OCI-M2 (cell line): Measurements from ENCODE around the gene HYDIN.
"Not testable (repeated sequence)": the region's sequence is repeated elsewhere in the genome, so short reads cannot be mapped to it uniquely, and the experiment has no call there.

Experiments
- DNase-seq: peaks from one replicate; lab custom pipeline; 2025; ENCODE audit not compliant: unreplicated experiment; lab: John Stamatoyannopoulos, UW

The HYDIN gene

GRCh38 chr16:71009440-71010223 is 220.9 kb downstream of the HYDIN start:
- DNase-seq, result not testable (repeated sequence)

- not testable (repeated sequence) for DNase-seq
Measured at GRCh38 chr16:71006516-71006915, 224.0 kb downstream of the HYDIN start.

DNA sequence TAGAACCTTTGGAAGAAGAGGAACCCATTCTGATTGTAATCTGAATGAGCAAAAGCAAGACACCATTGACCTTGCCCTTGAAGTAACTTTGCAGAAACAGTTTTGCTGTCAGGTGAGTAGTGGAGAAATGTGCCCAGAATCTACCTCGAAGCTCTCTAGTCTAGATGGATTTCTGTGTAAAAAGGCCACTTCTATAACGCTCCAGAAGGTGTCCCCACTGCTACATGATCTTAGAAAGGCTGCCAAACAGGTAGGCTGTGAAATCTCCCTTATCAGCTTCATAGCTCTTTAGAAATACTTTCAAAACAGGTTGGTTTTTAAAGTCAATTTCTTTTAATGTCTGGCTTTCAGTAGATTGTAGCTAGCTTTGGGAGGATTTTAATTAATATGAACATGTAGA is 230.8 kb downstream of the HYDIN start:
- DNase-seq, result not testable (repeated sequence)

DNA sequence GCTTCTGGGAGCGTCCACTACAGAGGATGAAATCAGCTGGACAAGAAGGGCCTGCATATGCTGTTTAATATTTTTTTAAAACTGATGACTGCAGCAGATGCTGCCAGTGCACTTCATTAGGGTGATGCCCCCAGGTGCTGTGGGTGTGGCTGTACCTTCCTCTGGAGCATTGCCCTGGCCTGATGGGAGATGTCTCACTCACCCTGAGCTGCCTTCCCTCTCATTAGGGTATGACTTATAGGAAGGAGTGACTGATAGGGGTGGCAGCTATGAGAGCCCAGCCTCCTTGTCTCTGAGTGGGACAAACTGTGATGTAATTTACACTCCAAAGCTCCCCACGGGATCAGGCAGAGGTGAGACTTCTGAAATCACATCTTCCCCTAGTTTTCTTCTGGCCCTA is 234.7 kb downstream of the HYDIN start:
- not testable (repeated sequence) for DNase-seq

GRCh38 chr16:70992511-70992910 is 238.0 kb downstream of the HYDIN start:
- not testable (repeated sequence) for DNase-seq

- not testable (repeated sequence) for DNase-seq
Measured at GRCh38 chr16:70987019-70987715, 243.4 kb downstream of the HYDIN start.

DNA sequence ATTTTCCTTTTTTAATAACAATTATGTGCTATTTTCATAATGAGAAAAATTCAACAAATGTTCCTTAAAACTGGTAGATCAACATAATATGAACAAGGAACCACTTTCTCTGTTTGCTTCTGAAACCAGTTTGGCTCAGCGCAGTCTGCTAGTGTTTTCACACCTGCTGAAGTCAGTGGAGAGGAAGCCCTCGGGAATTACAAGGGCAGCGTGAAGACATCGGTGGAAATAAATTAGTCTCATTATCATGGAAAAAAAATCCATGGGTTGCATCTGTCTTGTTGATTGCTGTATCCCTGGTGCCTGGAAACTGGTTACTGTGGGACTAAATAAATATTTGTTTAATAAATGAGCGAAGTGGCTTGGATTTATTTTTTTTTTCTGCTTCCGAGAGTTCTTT is 245.8 kb downstream of the HYDIN start:
- not testable (repeated sequence) for DNase-seq

- not testable (repeated sequence) for DNase-seq
Measured at GRCh38 chr16:70968332-70968731, 262.2 kb downstream of the HYDIN start.

- DNase-seq, result not testable (repeated sequence)
Measured at GRCh38 chr16:70960169-70960568, 270.4 kb downstream of the HYDIN start.

GRCh38 chr16:70954922-70955321 is 275.6 kb downstream of the HYDIN start:
- not testable (repeated sequence) for DNase-seq

DNA sequence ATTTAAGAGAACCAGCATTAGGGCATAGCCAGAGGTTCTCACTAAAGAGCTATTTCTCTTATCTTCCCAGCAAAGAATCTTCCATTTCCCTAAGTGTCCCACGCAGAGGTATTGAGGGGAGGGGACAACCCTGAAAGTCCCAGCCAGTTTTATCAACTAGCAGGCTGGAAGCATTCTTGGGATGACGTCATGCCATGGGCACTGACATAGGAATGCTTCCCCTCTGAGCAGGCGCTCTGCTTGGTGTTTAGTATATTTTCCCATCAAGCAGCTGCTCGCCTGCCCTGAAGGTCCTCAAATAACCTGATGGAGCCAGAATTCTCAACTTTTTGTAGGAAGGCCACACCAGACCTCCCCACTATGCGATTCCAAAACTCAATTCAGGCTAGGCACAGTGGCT is 276.7 kb downstream of the HYDIN start:
- DNase-seq, result not testable (repeated sequence)

- not testable (repeated sequence) for DNase-seq
Measured at GRCh38 chr16:70943551-70943950, 287.0 kb downstream of the HYDIN start.

DNA sequence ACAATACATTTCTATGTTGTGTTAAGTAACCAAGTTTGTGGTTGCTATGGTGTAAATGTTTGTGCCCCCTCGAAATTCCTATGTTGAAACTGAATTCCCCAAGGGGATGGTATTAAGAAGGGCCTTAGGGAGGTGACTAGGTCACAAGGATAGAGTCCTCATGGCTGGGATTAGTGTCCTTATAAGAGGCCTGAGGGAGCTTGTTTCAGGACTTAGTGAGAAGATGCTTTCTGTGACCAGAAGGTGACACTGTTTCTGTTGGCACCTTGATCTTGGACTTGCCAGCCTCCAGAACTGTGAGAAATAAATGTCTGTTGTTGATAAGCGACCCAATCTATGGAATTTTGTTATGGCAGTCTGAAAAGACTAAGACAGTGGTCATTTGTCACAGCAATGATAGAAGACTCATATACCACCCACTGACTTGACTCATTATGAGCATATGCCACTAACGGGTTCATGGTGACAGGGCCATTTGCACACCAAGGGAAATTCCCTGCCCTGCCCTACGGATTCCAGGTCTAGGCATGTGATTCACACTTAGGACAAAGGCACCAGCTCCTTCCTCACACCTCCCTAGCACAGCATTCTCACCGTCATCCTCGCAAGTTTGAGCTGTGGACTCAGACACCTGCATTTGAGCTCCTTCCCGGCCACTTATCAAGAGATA is 290.7 kb downstream of the HYDIN start:
- not testable (repeated sequence) for DNase-seq

DNA sequence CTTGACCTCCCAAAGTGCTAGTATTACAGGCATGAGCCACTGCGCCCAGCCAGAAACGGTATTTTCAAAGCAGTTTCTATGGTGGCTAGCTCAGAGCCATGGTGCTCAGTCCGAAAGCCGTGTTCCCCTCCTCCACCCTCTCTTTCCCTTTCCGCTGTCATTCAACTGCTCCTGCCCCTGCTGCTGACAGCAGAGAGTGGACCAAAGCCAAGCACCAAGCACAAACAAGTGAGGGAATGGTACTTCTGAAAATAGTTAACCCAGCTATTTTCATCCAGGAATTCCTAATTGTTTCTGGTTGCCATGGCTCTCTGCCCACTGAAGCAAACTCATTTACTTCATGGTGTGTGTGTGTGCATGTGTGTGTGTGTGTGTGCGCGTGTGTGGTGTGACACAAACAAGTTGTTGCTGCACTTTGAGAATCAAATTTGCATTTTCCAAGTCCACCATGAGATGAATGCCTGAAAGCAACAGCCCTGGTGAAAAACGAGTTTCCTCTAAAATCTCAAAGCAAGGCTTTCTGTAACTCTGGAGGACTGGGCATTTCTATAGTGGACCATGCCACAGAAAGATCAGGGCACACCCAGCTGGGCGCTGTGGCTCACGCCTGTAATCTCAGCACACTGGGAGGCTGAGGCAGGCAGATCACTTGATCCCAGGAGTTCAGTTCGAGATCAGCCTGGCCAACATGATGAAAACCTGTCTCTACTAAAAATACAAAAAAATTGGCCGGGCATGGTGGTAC is 293.6 kb downstream of the HYDIN start:
- DNase-seq, result not testable (repeated sequence)

DNA sequence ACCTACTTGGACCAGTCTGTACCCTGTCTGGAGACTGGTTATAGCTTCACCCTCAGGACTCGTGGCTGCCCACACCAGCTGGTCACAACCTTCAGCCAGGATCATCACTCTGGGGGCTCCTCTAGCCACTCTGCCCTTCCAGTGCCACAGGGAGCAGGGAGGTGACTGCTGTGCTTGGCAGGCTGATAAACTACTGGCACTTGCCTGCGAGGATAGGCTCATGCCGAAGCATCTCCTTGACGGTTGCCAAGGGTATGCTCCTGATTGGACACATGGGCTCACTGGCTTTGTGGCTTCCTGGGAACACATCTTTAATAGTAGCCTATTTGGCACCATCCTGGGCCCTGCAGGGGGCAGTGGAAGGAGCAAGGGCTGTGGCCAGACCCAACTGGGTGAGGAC is 295.2 kb downstream of the HYDIN start:
- DNase-seq, result not testable (repeated sequence)

GRCh38 chr16:70933746-70934145 is 296.8 kb downstream of the HYDIN start:
- not testable (repeated sequence) for DNase-seq

DNA sequence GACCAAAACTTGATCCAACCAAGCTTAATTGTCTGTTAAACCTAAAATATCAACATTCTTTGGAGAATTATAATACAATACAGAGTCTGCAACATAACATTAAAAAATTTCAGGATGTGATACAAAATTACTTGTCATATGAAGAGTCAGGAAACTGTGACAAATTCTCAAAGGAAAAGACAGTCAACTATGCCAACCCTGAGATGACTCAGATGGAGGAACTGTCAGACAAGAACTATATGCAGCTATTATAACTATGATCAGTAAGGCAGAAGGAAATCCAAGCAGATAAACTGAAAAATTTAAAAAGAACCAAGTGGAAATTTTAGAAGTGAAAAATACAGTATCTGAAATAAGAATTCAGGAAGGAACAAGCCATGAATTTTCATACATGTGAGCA is 299.8 kb downstream of the HYDIN start:
- DNase-seq, result not testable (repeated sequence)

DNA sequence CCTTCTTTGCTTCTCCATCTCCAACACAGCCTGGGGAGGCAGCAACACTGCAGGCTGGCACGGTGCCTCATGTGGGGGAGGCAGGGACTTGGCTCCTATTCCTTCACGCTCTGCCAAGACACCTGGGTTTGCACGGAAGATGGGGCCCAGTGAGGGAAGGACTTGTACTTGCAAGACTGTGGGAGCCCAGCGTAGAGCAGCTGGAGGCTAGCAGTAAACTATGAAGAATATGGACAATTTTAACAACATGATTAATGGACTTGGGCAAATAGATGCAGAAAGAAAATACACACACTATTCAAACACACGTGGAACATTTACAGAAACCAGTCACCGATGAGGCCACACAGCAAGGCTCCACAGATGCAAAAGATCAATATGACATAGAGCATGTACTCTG is 308.4 kb downstream of the HYDIN start:
- not testable (repeated sequence) for DNase-seq

DNA sequence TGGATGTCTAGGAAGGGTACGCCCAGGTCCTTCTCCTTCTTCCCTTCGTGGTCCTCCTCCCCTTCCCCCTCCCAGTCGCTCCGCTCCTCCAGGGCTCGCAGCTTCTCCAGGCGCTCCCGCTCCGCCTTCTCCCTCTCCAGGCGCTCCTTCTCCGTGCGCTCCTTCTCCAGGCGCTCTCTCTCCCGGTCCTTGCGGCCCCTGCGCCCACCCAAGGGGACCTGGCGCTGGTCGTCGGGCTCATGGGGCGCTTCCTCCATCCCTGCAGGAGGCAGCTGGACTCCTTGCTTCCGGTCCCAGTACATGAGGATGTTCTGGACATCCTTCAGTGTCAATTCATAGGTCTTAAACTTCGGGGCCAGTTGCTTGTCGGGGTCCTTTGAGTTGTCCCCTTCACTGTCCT is 309.9 kb downstream of the HYDIN start:
- not testable (repeated sequence) for DNase-seq

DNA sequence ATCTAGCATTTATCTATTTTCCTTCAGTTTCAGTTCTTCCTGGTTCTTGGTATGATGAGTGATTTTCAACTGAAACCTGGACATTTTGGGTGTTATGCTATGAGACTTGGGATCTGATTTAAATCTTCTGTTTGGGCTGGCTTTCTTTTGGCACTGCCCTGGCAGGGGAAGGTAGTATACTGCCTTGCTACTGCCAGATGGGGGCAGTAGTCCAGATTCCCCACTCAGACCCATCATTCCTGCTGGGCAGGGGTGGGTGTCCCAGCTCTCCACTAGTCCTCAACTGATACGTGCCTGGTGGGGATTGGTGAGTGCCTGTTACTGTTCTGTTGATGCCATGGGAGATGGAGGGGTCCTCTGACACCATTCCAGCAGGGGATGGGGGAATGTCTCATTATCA is 342.3 kb downstream of the HYDIN start:
- not testable (repeated sequence) for DNase-seq

DNA sequence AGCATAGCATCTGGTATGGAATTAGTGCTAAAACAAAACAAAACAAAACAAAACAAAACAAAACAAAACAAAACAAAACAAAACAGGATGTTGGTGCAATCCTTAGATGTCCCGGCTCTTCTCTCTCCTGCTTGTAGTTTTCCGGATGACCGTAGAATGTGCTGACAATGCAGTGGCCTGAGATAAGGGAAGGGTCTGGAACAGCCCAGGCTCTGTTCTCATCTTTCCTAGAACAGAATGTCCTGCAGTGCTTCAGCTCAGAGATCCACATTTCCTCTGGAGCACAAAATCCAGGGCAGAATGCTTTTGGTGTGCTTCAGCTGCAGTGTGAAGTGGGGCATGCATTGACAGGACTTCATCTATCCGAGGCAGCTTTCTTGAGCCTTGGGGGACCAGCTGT is 345.9 kb downstream of the HYDIN start:
- not testable (repeated sequence) for DNase-seq
